ENCODE measurements around the gene MYO18B. TPM values are rescaled to one million over a fixed set of nuclear protein-coding genes. Genes with fewer than 3 reads are reported as not detected.
A peak's percentile ranks its signal among the peaks of the same experiment; 100 is the strongest.
"Not testable (repeated sequence)": the region's sequence is repeated elsewhere in the genome, so short reads cannot be mapped to it uniquely, and the experiment has no call there.

Gene MYO18B
- total RNA-seq, 1 experiment from 2014 or later, result 0.24 TPM

DNA sequence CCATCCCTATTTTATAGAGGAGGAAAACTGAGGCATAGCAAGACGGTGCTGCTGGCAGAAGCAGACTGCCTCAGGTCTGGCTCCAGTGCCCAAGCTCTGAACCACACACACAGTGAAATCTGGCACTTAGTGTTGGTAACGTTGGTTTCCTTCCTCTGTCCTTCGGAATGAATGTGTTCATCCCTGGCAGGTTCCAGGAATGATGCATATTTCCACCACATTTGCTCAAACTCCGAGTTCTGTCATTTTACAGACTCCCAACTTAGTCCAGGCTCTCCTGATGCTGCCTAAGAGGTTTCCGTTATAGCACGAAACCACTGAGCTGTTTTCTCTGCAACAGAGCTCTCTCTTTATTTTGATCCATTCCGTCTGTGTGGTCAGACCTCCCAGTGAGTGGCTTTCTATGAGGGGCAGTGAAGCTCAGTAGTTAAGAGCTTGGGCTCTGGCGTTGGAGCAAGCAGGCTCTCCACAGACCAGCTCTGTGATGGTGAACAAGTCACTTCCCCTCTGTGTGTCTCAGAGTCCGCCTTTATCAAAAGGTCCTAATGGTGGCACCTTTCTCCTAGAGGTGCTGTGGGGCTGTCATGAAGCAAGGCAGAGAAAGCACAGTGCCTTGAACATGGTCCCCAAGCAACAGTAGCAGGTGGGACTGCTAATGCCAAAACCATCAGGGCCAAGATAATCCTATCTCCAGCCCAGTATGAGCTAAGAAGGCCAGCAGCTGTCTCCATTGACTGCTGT lies 200.3 kb downstream of the MYO18B start:
- DNase-seq (ENCODE audit: low read depth), result no peak

DNA sequence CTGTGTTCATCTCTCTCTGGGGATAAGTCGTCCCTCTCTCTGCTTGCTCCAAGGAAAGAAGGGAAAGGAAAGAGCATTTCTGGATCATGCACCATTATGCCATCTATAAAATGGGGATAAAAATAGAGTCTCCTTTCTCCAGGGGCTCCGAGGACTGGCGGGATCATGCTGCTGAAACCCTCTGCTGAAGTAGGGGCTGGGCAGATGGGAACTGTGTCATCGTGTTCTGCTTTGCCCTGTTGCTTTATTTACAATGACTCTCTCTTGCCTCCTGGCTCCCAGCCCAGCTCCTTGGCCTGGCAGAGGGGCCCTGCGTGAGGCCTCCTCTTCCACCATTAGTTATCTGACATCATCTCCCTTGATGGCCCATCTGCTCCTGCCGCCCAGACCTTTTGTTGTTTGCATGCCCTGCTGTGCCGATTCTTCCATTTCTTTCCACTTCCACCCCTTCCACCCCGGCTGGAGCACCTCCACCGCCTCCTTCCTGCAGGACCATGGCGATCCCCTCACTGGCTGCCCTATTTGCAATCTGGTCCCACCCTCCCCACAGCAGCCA lies 200.9 kb downstream of the MYO18B start:
- peak; percentile 44 for DNase-seq (ENCODE audit: low read depth)

- DNase-seq (ENCODE audit: low read depth), result no peak
These were observed 208.1 kb downstream of the MYO18B start for GRCh38 chr22:25950111-25950510.

DNA sequence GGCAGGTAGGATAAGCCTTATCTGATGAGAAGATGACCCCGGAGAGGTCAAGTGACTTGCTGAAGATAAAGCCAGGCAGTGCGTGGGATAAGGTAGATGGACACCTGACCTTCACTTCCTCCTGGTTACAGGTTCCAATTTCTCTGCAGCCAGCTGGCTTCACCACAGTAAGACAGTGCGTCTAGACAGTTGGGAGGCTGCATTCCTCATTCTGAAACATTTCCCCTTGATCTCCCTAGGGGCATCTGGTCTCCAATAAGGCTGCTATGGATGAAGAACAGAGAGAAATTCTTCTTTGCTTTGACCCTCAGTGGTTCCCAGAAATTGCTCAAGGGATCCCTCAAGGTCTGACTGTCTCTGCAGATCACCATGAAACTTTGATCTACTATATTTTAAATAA lies 211.3 kb downstream of the MYO18B start:
- no peak for DNase-seq (ENCODE audit: low read depth)

DNA sequence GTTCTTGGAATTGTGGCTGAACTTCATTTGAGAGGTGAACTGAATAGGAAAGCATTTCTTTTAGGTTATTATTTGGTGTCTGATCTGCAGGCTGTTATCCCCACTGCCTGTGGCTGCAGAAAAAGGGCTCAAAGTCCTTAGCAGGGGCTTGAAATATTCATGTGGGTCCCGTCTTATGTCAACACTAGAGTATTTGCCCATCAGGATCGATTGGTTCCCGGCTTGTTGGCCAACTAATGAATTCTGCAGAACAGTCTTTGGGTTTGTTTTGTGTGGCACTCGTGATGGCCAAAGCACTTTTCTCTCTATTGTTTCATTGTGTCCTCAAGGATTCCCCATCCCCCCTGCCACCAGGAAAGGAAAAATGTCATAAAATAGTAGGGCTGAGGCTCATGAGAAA lies 211.9 kb downstream of the MYO18B start:
- DNase-seq (ENCODE audit: low read depth), result no peak

DNA sequence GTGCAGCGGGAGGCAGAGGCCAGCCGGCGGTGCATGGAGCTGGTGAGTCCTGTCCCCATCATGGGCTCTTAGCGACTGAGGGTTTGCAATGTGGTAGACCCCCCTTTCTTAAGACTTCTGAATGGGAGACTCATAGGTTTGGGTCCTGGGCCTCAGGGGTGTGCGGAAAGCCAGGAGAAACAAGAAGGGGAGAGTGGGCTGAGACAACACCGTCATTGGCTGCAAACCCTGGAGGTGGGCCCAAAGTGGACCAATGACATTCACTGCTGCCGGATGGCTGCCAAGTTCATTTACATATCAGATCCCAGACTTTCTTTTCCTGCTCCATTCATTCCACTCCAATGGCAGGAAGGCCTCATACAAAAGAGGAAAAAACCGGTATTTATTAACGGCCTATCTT lies 213.3 kb downstream of the MYO18B start:
- no peak for DNase-seq (ENCODE audit: low read depth)

DNA sequence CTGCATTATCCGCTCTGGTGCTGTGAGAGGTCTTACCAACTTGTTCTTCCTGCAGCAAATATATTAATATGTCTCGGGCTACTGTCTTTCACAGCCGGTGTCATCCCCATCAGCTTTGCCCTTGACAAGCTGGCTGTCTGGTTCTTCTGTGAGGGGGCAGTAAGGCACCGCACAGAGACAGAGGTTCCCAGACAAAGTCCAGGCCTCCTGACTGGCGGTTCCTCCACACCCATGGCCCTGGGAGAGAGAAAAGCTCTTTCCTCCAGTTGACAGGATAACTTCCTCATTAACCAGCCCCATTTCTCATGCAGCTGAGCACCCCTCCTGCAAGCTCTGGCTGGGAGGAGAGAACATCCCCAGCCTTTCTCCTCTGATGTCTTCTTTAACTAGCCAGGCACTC lies 214.8 kb downstream of the MYO18B start:
- DNase-seq (ENCODE audit: low read depth), result no peak

- no peak for DNase-seq (ENCODE audit: low read depth)
These were observed 218.1 kb downstream of the MYO18B start for GRCh38 chr22:25959818-25960774.

DNA sequence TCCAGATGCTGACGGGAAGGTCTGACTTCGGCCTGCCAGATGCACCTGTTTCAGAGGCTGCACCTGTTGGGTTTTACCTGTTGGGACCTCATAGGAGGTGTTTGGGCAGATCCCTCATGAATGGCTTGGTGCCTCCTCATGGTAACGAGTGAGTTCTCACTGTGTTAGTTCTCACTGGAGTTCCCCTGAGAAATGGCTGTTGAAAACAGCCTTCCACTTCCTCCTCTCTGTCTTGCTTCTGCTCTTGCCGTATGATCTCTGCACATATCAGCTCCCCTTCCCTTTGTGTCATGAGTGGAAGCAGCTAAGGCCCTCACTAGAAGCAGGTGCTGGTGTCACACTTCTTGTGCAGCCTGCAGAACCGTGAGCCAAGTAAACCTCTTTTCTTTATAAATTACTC lies 219.7 kb downstream of the MYO18B start:
- DNase-seq (ENCODE audit: low read depth), result no peak

DNA sequence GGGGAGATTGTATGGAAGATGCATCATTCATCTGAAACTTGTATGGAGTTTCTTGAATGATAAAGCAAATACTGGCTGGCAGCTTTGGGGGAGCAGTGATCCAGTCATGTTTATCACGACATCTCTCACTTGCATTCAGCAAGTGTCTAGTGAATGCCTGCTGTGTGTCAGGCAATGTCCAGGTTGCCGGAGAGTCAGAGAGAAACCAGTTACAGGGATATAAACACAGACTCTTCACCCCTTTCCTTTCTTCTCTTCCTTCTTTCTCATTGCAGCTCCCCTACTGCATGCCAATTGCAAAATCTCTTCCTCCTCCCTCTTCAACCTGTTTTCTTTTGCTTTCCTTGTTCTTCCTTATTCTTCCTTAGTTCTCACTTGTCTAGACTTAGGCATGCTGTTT lies 220.7 kb downstream of the MYO18B start:
- DNase-seq (ENCODE audit: low read depth), result no peak

GRCh38 chr22:25964961-25965730 lies 223.2 kb downstream of the MYO18B start:
- DNase-seq (ENCODE audit: low read depth), result no peak

DNA sequence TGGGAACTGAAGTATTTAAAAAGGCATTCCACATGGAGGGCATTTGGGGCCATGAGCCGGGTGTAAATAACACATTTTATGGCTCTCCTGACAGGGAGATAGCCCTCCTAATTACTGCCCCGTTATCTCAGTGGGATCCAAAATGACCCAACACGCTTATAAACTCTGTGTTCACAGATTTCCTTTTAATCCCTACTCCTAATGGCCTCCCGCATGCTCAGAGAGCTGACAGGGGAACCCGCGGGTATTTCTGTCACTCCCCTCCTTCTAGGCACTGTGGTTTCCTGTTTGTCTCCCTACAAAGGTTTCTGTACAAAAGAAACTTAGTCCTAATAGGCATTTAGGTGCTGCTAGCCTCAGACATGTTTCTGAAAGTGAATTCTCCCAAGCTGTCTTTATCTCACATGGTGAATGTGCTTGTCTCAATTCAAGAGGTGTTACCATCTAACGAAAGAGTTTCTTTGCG lies 224.5 kb downstream of the MYO18B start:
- DNase-seq (ENCODE audit: low read depth), result no peak

DNA sequence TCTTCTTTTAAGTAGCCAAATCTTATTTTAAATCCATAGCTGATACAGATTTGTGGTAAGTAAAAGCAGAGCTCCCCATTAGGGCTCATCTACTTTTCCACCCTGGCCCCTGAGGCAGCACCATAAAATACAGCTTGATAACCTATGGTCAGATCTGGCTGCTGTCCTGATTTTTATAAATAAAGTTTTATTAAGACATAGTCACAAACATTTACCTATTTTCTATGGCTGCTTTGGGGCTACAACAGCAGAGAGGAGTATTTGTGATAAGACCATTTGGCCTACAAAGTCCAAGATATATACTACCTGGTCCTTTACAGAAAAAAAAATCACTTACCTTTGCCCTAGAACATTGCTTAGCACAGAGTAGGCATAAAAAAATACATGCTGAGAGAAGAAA lies 227.3 kb downstream of the MYO18B start:
- no peak for DNase-seq (ENCODE audit: low read depth)

DNA sequence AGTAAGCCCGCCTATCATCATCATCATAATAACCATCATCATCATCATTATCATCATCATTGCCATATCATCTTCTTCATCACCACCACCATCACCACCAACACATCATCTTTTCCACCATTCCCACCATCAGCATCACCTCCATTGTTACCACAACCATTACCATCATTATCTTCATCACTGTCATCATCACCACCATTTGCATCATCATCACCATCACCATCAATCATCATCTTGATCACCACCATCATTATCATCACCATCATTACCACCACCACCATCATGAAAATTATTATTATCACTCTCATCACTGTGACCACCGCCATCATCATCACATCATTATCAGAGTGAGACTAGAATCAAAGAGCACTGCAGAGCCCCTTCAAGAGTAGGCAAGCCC lies 227.9 kb downstream of the MYO18B start:
- no peak for DNase-seq (ENCODE audit: low read depth)

DNA sequence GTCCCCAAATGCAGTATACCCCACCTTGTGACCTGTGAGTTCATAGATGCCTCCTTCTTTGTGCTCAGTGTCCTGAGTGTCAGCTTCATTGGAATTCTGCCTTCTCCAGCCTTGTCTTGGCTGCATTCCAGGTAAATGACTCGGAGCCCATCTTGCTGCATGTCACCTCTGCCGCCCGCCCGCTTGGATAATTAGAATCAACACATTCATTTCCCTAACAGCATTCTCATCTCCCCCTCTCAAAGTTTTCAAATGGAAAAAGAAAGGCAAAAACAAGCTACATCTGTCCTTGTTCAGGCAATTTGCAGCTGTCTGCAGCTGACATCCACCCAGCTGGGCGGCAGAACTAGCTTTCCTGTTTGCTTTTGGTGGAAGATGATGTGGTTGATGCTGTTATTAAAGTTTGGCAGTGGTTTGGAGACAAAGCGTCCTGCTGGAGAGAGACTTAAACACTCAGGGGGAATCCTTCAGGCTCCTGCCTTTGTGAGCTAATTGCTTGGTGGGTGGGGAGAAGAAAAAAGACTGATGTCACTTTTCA lies 228.5 kb downstream of the MYO18B start:
- DNase-seq (ENCODE audit: low read depth), result no peak

DNA sequence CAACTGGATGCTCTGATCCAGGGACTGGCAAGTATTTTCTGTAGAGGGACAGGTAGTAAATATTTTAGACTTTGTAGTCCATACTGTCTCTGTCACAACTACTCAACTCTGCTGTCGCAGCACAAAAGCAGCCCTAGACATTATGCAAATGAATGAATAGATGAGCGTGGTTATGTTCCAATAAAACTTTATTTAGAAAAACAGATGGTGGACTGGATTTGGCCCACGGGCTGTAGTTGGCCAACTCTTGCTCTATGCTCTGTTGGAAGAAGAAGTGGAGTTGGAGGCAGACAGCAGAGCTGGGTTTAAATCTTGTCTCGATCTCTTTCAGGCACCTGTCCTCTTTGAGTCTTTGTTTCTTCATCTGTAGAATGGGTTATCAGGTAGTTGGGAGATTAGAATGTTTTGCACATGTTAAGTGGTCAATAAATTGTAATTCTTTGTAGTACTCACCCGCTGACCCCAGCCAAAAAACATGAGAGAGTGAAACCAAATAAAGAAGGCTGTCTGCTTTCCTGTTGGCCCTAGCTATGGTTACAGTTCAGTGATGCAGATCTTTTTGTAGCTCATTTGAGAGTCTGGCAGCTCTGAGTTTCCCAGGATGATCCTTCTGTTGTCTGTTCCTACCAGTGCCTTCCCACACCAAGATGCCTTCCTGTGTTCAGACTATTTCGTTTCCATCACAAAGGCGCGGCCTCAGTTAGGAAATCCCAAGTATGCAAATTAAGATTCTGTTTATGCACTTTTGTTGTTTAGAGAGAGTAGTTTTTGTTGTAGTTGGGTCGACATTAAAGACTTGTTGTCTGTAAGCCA lies 229.2 kb downstream of the MYO18B start:
- no peak for DNase-seq (ENCODE audit: low read depth)

DNA sequence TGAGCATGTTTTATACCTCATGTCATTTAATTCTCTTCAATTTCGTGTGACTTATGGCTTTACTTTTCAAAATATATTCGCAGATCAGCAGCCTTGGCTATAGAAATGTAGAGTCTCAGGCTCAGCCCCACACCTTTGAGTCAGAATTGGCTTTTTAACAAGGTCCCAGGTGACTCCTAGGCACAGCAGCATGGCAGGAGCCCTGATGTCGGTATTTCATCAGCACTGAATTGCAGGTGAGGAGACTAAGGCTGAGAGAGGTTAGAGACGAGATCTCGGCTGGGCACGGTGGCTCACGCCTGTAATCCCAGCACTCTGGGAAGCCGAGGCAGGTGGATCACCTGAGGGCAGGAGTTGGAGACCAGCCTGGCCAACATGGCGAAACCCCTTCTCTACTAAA lies 230.4 kb downstream of the MYO18B start:
- DNase-seq (ENCODE audit: low read depth), result no peak

DNA sequence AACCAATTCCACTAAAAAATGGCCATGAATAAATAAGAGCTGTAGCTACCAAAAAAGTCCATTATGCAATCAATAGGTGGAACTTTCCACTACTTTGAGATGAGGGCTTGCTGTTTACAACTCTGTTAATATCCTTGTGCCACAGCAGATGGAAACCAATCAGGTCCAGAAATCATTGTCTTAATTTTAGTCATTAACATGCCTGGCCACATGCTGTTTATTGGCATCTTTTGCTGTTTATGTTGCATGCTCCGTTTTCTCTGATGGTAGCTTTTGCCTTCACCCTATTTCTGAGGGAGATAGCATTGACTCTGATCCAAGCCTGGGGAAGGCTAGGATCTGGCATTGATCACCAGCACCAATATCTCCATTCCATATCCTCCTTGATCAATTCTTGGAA lies 234.4 kb downstream of the MYO18B start:
- DNase-seq (ENCODE audit: low read depth), result no peak

DNA sequence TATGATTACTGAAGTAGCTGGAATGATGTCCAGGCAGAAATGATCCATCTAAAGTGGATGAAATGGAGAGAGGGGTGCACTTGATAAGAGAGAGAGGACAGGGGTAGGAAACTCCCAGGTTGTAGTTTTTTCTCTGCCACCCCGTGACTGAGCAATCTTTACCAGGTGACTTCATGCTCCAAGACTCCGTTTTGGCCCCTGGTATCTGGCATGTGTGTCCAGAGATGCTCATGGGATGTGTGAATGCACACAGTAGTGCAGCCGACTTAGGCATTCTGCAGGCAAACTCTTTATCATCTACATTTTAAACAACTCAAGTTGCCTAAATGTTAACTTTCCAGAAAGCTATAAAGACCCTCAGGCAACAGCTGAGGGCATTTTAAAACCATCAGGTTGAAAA lies 238.0 kb downstream of the MYO18B start:
- DNase-seq (ENCODE audit: low read depth), result no peak

DNA sequence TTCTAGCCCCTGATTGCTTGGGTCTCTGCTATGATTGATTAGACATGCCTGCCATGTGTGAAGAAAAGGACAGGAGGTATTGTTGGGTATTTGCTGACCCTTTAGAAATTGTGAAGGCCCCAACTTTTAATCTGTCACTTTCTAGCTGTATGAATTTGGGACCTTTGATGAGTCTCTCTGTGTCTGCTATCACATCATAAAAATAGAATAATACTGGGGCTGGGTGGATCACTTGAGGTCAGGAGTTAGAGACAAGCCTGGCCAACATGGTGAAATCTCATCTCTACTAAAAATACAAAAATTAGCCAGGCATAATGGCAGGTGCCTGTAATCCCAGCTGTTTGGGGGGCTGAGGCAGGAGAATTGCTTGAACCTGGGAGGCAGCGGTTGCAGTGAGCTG lies 242.9 kb downstream of the MYO18B start:
- DNase-seq (ENCODE audit: low read depth), result not testable (repeated sequence)

DNA sequence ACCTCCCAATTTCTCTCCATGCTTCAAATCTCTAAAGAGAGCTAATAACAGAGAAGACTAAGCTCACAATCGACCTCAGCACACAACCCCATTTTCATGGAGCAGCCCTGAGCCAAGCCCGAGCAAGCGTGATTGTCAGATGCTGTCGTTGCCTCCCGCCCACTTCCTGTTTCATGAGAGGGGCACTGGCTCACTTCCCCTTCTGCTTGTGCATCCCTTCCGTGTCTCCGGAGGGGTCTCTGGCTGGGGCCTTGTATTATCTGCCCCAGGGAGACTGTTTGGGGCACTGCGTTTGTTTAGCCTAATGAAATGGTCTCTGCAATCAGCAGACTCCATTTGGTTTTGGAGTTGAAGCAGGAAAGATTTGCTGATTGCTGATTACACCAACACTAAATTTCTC lies 246.0 kb downstream of the MYO18B start:
- no peak for DNase-seq (ENCODE audit: low read depth)
